WERI-Rb-1 (cell line): Measurements from ENCODE around the gene COL18A1.

Experiments
- DNase-seq: peaks from one replicate; pipeline ENCODE4 v3.0.0-alpha.2; 2020
- H3K27ac ChIP-seq: fragments of 250-450 bp; sonication (Bioruptor Pico); 2 replicates; pipeline ENCODE4 v1.5.1; 2020; ENCODE audit warnings: mild to moderate bottlenecking, moderate library complexity
- H3K27me3 ChIP-seq: fragments of 250-450 bp; sonication (Bioruptor Pico); 2 replicates; pipeline ENCODE4 v1.5.1; 2021; ENCODE audit warnings: mild to moderate bottlenecking, low read depth, moderate library complexity; ENCODE audit not compliant: insufficient read depth, severe bottlenecking
- H3K36me3 ChIP-seq: fragments of 250-450 bp; sonication (Bioruptor Pico); 2 replicates; pipeline ENCODE4 v1.5.1; 2020; ENCODE audit warnings: mild to moderate bottlenecking, moderate library complexity
- H3K4me3 ChIP-seq: 2 replicates; pipeline ENCODE4 v1.5.1; 2011; ENCODE audit warnings: low read depth, mild to moderate bottlenecking, control low read depth, low read length
- H3K9me3 ChIP-seq: fragments of 250-450 bp; sonication (Bioruptor Pico); 2 replicates; pipeline ENCODE4 v1.5.1; 2021; ENCODE audit warnings: mild to moderate bottlenecking, moderate library complexity; ENCODE audit not compliant: severe bottlenecking
- CTCF ChIP-seq: IDR thresholded peaks from 2 replicates; pipeline ENCODE4 v1.5.1; 2011; ENCODE audit warnings: low read depth, mild to moderate bottlenecking, control low read depth, inconsistent platforms, low read length

COL18A1 gene

GRCh38 chr21:45377325-45377709 lies 27.6 kb upstream of the COL18A1 start:
- no peaks in the 10 kb centered on the region for H3K36me3 ChIP-seq
- DNase-seq: no peak
- H3K27ac ChIP-seq: no peak overlapping the region
- H3K4me3 ChIP-seq: no peak overlapping the region
- no peaks in the 10 kb centered on the region for H3K27me3 ChIP-seq
- H3K9me3 ChIP-seq: peaks cover 5% of the 10 kb centered on the region
- TF ChIP-seq CTCF: no peak

GRCh38 chr21:45377866-45378257 lies 27.1 kb upstream of the COL18A1 start:
- H3K4me3 ChIP-seq: no peak overlapping the region
- H3K27me3 ChIP-seq: no peaks in the 10 kb centered on the region

GRCh38 chr21:45378258-45378966 lies 26.6 kb upstream of the COL18A1 start:
- Histone ChIP-seq H3K4me3 (no peak overlapping the region), H3K9me3 (peaks cover 3% of the 10 kb centered on the region), H3K36me3 (no peaks in the 10 kb centered on the region), H3K27me3 (no peaks in the 10 kb centered on the region), H3K27ac (no peak overlapping the region)
- no peak for DNase-seq
- no peak for TF ChIP-seq CTCF

More at GRCh38 chr21:45377866-45378257, 27.1 kb upstream of the COL18A1 start:
- TF ChIP-seq CTCF: no peak
- no peak overlapping the region for H3K27ac ChIP-seq
- DNase-seq: no peak
- no peaks in the 10 kb centered on the region for H3K36me3 ChIP-seq
- H3K9me3 ChIP-seq: peaks cover 5% of the 10 kb centered on the region

GRCh38 chr21:45379171-45379900 lies 25.6 kb upstream of the COL18A1 start:
- no peak overlapping the region for H3K27ac ChIP-seq
- no peak for TF ChIP-seq CTCF
- H3K27me3 ChIP-seq: no peaks in the 10 kb centered on the region
- no peak for DNase-seq
- H3K9me3 ChIP-seq: peaks cover 3% of the 10 kb centered on the region
- H3K36me3 ChIP-seq: no peaks in the 10 kb centered on the region
- H3K4me3 ChIP-seq: no peak overlapping the region

GRCh38 chr21:45379901-45380330 lies 25.0 kb upstream of the COL18A1 start:
- no peak overlapping the region for H3K4me3 ChIP-seq
- H3K27me3 ChIP-seq: no peaks in the 10 kb centered on the region
- DNase-seq: no peak
- peaks cover 3% of the 10 kb centered on the region for H3K9me3 ChIP-seq
- TF ChIP-seq CTCF: no peak
- no peaks in the 10 kb centered on the region for H3K36me3 ChIP-seq
- H3K27ac ChIP-seq: no peak overlapping the region
